H9 (cell line): ENCODE data around the gene KCTD2. TPM values are rescaled to one million over a fixed set of nuclear protein-coding genes. Genes with fewer than 3 reads are reported as not detected.

Experiments used
- DNase-seq: peaks from one replicate; pipeline ENCODE4 v3.0.0-alpha.2; 2017
- H2AFZ ChIP-seq: one replicate; pipeline ENCODE4 v1.6.1; 2013; ENCODE audit warnings: mild to moderate bottlenecking, low read length, control low read depth, moderate library complexity
- H2AK5ac ChIP-seq: 2 replicates; pipeline ENCODE4 v1.6.1; 2013; ENCODE audit warnings: low read length, control low read depth, mixed read lengths; ENCODE audit not compliant: insufficient read length
- H2BK120ac ChIP-seq: one replicate; pipeline ENCODE4 v1.6.1; 2013; ENCODE audit warnings: low read depth, mild to moderate bottlenecking, low read length, control low read depth, inconsistent platforms; ENCODE audit not compliant: poor library complexity, severe bottlenecking
- H2BK12ac ChIP-seq: 2 replicates; pipeline ENCODE4 v1.6.1; 2013; ENCODE audit warnings: low read length, control low read depth, mixed read lengths, low read depth; ENCODE audit not compliant: insufficient read length
- H2BK15ac ChIP-seq: 2 replicates; pipeline ENCODE4 v1.6.1; 2013; ENCODE audit warnings: low read depth, low read length, control low read depth
- H2BK20ac ChIP-seq: one replicate; pipeline ENCODE4 v1.6.1; 2013; ENCODE audit warnings: low read depth, mild to moderate bottlenecking, low read length, control low read depth, inconsistent platforms; ENCODE audit not compliant: poor library complexity, severe bottlenecking
- H2BK5ac ChIP-seq: 2 replicates; pipeline ENCODE4 v1.6.1; 2013; ENCODE audit warnings: low read length, control low read depth, mixed read lengths; ENCODE audit not compliant: insufficient read length
- H3K14ac ChIP-seq: 2 replicates; pipeline ENCODE4 v1.6.1; 2013; ENCODE audit warnings: low read length, control low read depth; ENCODE audit not compliant: insufficient read depth
- H3K18ac ChIP-seq: 2 replicates; pipeline ENCODE4 v1.6.1; 2013; ENCODE audit warnings: low read depth, mild to moderate bottlenecking, mixed read lengths, low read length, control low read depth; ENCODE audit not compliant: insufficient read length
- H3K23ac ChIP-seq: 2 replicates; pipeline ENCODE4 v1.6.1; 2013; ENCODE audit warnings: low read length, control low read depth, mixed read lengths, low read depth; ENCODE audit not compliant: insufficient read length
- H3K23me2 ChIP-seq: 2 replicates; pipeline ENCODE4 v1.6.1; 2013; ENCODE audit warnings: low read depth, mild to moderate bottlenecking, mixed read lengths, low read length, control low read depth; ENCODE audit not compliant: insufficient read length, poor library complexity, severe bottlenecking
- H3K27ac ChIP-seq: 2 replicates; pipeline ENCODE4 v1.5.1; 2013; ENCODE audit warnings: low read length, control low read depth, mixed read lengths, low read depth; ENCODE audit not compliant: insufficient read length
- H3K27me3 ChIP-seq: 2 replicates; pipeline ENCODE4 v1.6.1; 2013; ENCODE audit warnings: low read length, control low read depth, inconsistent platforms; ENCODE audit not compliant: insufficient read depth
- H3K4ac ChIP-seq: 2 replicates; pipeline ENCODE4 v1.6.1; 2013; ENCODE audit warnings: low read depth, mild to moderate bottlenecking, control low read depth, inconsistent platforms, low read length, moderate library complexity
- H3K4me1 ChIP-seq: 2 replicates; pipeline ENCODE4 v1.6.1; 2013; ENCODE audit warnings: low read length, control low read depth, inconsistent platforms; ENCODE audit not compliant: insufficient read depth
- H3K4me2 ChIP-seq: 2 replicates; pipeline ENCODE4 v1.6.1; 2013; ENCODE audit warnings: low read length, control low read depth, mixed read lengths; ENCODE audit not compliant: insufficient read length, insufficient read depth
- H3K56ac ChIP-seq: 2 replicates; pipeline ENCODE4 v1.6.1; 2013; ENCODE audit warnings: low read depth, mild to moderate bottlenecking, mixed read lengths, low read length, control low read depth; ENCODE audit not compliant: insufficient read length
- H3K79me1 ChIP-seq: 2 replicates; pipeline ENCODE4 v1.6.1; 2013; ENCODE audit warnings: low read depth, mild to moderate bottlenecking, moderate library complexity, low read length, control low read depth, inconsistent platforms; ENCODE audit not compliant: insufficient read depth, poor library complexity, severe bottlenecking
- H3K79me2 ChIP-seq: 2 replicates; pipeline ENCODE4 v1.6.1; 2013; ENCODE audit warnings: low read length, control low read depth, inconsistent platforms; ENCODE audit not compliant: insufficient read depth
- H3K9ac ChIP-seq: 2 replicates; pipeline ENCODE4 v1.6.1; 2013; ENCODE audit warnings: low read length, control low read depth, mixed read lengths; ENCODE audit not compliant: insufficient read length; ENCODE audit errors: extremely low read depth
- H3K9me3 ChIP-seq: one replicate; pipeline ENCODE4 v1.6.1; 2013; ENCODE audit warnings: low read depth, low read length, inconsistent platforms; ENCODE audit not compliant: control insufficient read depth
- H3T11ph ChIP-seq: one replicate; pipeline ENCODE4 v1.6.1; 2013; ENCODE audit warnings: mild to moderate bottlenecking, low read length, control low read depth, inconsistent platforms
- H4K20me1 ChIP-seq: one replicate; pipeline ENCODE4 v1.6.1; 2013; ENCODE audit not compliant: control insufficient read depth, insufficient read length, insufficient read depth
- H4K5ac ChIP-seq: 2 replicates; pipeline ENCODE4 v1.6.1; 2013; ENCODE audit warnings: low read depth, mild to moderate bottlenecking, mixed read lengths, low read length, control low read depth; ENCODE audit not compliant: insufficient read length
- H4K8ac ChIP-seq: replicated peaks from 2 replicates; pipeline ENCODE4 v1.6.1; 2013; ENCODE audit warnings: low read length, control low read depth, mixed read lengths, low read depth; ENCODE audit not compliant: insufficient read length
- H4K91ac ChIP-seq: 2 replicates; pipeline ENCODE4 v1.6.1; 2013; ENCODE audit warnings: low read depth, mild to moderate bottlenecking, moderate library complexity, mixed read lengths, low read length, control low read depth; ENCODE audit not compliant: insufficient read length
- H3K27ac Mint-ChIP-seq, 3 experiments: 2 replicates in 2 of 3; 3 replicates in 1 of 3; pipeline ENCODE4 v1.8.0; 2020 to 2021; ENCODE audit warnings: mixed read lengths in 3 of 3, mild to moderate bottlenecking in 1 of 3, moderate library complexity in 1 of 3
- H3K27me3 Mint-ChIP-seq: 2 replicates; pipeline ENCODE4 v1.8.0; 2021; ENCODE audit warnings: low read depth, mild to moderate bottlenecking, moderate library complexity, mixed read lengths
- H3K36me3 Mint-ChIP-seq, 3 experiments: 2 replicates in 2 of 3; 3 replicates in 1 of 3; pipeline ENCODE4 v1.8.0; 2020 to 2021; ENCODE audit warnings: low read depth in 3 of 3, mixed read lengths in 3 of 3; ENCODE audit not compliant: insufficient read depth in 1 of 3
- H3K4me1 Mint-ChIP-seq, 2 experiments: 2 replicates each; pipeline ENCODE4 v1.8.0; 2020; ENCODE audit warnings: mixed read lengths in 2 of 2
- H3K4me3 Mint-ChIP-seq, 2 experiments: 2 replicates in 1 of 2; 3 replicates in 1 of 2; pipeline ENCODE4 v1.8.0; 2020 to 2021; ENCODE audit warnings: mild to moderate bottlenecking in 2 of 2, mixed read lengths in 2 of 2, moderate library complexity in 1 of 2
- H3K9me3 Mint-ChIP-seq, 2 experiments: 2 replicates in 1 of 2; 3 replicates in 1 of 2; pipeline ENCODE4 v1.8.0; 2020; ENCODE audit warnings: mild to moderate bottlenecking in 2 of 2, mixed read lengths in 2 of 2, moderate library complexity in 1 of 2
- CTCF ChIP-seq: fragments of 200-600 bp; sonication (generic); conservative IDR thresholded peaks from 3 replicates; pipeline ENCODE4 v1.8.0; 2021; ENCODE audit warnings: antibody characterized with exemption, mild to moderate bottlenecking
- WGBS: extraction: QIAGEN DNeasy Blood & Tissue Kit; methylation state at CpG from one replicate; pipeline ENCODE4 v1.1.7; 2013; ENCODE audit warnings: missing lambda C conversion rate, low lambda C conversion rate, mixed read lengths; ENCODE audit not compliant: insufficient read length; ENCODE audit errors: extremely low coverage; 5-methylcytosine and 5-hydroxymethylcytosine counted together
- total RNA-seq: library from RNA; stranded (reverse); gene quantifications from 2 replicates; pipeline ENCODE4 v1.2.1, GENCODE V29; 2021

KCTD2 gene
- total RNA-seq, 1 experiment from 2014 or later = 40.1 TPM

GRCh38 chr17:75098861-75099260 lies 51.8 kb downstream of the KCTD2 start:
- Histone ChIP-seq H4K8ac (no peak overlapping the region), H3K23ac (no peak overlapping the region), H3K56ac (peak overlapping the region; percentile 68), H3K4me2 (no peak overlapping the region), H4K20me1 (no peaks in the 10 kb centered on the region), H3K14ac (no peak overlapping the region), H2BK120ac (no peak overlapping the region), H3K79me2 (no peaks in the 10 kb centered on the region), H3K4me1 (peaks cover 3% of the 10 kb centered on the region; the same call in 1 of the 2 replicates), H2BK12ac (no peak overlapping the region), H3T11ph (no peak overlapping the region), H3K27ac (no peak overlapping the region), H3K4ac (no peak overlapping the region), H4K91ac (no peak overlapping the region), H3K27me3 (no peaks in the 10 kb centered on the region), H3K79me1 (no peaks in the 10 kb centered on the region), H2AFZ (no peak overlapping the region), H3K18ac (peak overlapping the region; percentile 54), H2BK15ac (no peak overlapping the region), H2BK20ac (no peak overlapping the region), H3K9me3 (no peaks in the 10 kb centered on the region), H2BK5ac (no peak overlapping the region), H2AK5ac (no peak overlapping the region), H3K9ac (no peak overlapping the region), H3K23me2 (no peaks in the 10 kb centered on the region), H4K5ac (no peak overlapping the region)
- Mint-ChIP-seq H3K9me3 (no peaks in the 10 kb centered on the region), H3K36me3 (peaks cover 7 to 48% (median 40%) of the 10 kb centered on the region in 3 experiments), H3K4me3 (no peak overlapping the region), H3K27me3 (no peaks in the 10 kb centered on the region), H3K27ac (peak overlapping the region; percentile 45 to 94 (median 87); a peak in 4 of 7 replicates), H3K4me1 (peaks cover 8 to 9% of the 10 kb centered on the region in 2 experiments; a peak in 3 of 4 replicates)
- no peak for TF ChIP-seq CTCF
- DNase-seq = no peak
- no CpG with 5 or more reads among the region's 7 CpGs for WGBS
